HL-60 (cell line): ENCODE data around the gene LBX1.
A peak's percentile ranks its signal among the peaks of the same experiment; 100 is the strongest.

Source experiments
- DNase-seq, 2 experiments: peaks; one replicate each; pipeline ENCODE4 v3.0.0-alpha.2; 2010 to 2020; ENCODE audit warnings: low read depth in 1 of 2, low spot score in 1 of 2
- H3K27ac ChIP-seq: fragments of 250-450 bp; sonication (Bioruptor Pico); replicated peaks from 2 replicates; pipeline ENCODE4 v1.5.1; 2020; ENCODE audit warnings: mild to moderate bottlenecking, moderate library complexity
- H3K27me3 ChIP-seq: fragments of 250-450 bp; sonication (Bioruptor Pico); 2 replicates; pipeline ENCODE4 v1.5.1; 2021; ENCODE audit warnings: mild to moderate bottlenecking, moderate library complexity; ENCODE audit not compliant: insufficient read depth, poor library complexity, severe bottlenecking
- H3K4me3 ChIP-seq: replicated peaks from 2 replicates; pipeline ENCODE4 v1.5.1; 2011; ENCODE audit warnings: mild to moderate bottlenecking, control low read depth, low read length; ENCODE audit not compliant: insufficient read depth
- CTCF ChIP-seq: IDR thresholded peaks from one replicate; pipeline ENCODE4 v1.5.1; 2011; ENCODE audit warnings: low read length, control low read depth, inconsistent platforms; ENCODE audit not compliant: insufficient read depth
- GABPA ChIP-seq: IDR thresholded peaks from 2 replicates; pipeline ENCODE4 v1.6.1; 2012; ENCODE audit warnings: low read depth
- POLR2AphosphoS5 ChIP-seq: IDR thresholded peaks from 2 replicates; pipeline ENCODE4 v1.6.1; 2012; ENCODE audit warnings: low read depth
- SPI1 ChIP-seq: IDR thresholded peaks from 2 replicates; pipeline ENCODE4 v1.6.1; 2012; ENCODE audit warnings: low read depth, mild to moderate bottlenecking, borderline replicate concordance
- TF ChIP-seq, protein P1 (sequence below): IDR thresholded peaks from 2 replicates; pipeline ENCODE4 v1.6.1; 2012; ENCODE audit warnings: low read depth; ENCODE audit not compliant: insufficient replicate concordance

The LBX1 gene

GRCh38 chr10:101244321-101245050 lies 15.2 kb upstream of the LBX1 start:
- Histone ChIP-seq H3K27ac (no peak overlapping the region), H3K27me3 (peaks cover 27% of the 10 kb centered on the region), H3K4me3 (no peak overlapping the region)
- DNase-seq = no peak
- TF ChIP-seq SPI1 (no peak), GABPA (no peak), CTCF (no peak), POLR2AphosphoS5 (no peak)
- TF ChIP-seq, protein P1, sequence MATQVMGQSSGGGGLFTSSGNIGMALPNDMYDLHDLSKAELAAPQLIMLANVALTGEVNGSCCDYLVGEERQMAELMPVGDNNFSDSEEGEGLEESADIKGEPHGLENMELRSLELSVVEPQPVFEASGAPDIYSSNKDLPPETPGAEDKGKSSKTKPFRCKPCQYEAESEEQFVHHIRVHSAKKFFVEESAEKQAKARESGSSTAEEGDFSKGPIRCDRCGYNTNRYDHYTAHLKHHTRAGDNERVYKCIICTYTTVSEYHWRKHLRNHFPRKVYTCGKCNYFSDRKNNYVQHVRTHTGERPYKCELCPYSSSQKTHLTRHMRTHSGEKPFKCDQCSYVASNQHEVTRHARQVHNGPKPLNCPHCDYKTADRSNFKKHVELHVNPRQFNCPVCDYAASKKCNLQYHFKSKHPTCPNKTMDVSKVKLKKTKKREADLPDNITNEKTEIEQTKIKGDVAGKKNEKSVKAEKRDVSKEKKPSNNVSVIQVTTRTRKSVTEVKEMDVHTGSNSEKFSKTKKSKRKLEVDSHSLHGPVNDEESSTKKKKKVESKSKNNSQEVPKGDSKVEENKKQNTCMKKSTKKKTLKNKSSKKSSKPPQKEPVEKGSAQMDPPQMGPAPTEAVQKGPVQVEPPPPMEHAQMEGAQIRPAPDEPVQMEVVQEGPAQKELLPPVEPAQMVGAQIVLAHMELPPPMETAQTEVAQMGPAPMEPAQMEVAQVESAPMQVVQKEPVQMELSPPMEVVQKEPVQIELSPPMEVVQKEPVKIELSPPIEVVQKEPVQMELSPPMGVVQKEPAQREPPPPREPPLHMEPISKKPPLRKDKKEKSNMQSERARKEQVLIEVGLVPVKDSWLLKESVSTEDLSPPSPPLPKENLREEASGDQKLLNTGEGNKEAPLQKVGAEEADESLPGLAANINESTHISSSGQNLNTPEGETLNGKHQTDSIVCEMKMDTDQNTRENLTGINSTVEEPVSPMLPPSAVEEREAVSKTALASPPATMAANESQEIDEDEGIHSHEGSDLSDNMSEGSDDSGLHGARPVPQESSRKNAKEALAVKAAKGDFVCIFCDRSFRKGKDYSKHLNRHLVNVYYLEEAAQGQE = no peak

- H3K27ac ChIP-seq = no peak overlapping the region
- no peak for DNase-seq
- peaks cover 42% of the 10 kb centered on the region for H3K27me3 ChIP-seq
- H3K4me3 ChIP-seq = no peak overlapping the region
- TF ChIP-seq CTCF (no peak), POLR2AphosphoS5 (no peak), GABPA (no peak), SPI1 (no peak)
- TF ChIP-seq, protein P1 = no peak
Measured at GRCh38 chr10:101241840-101242707, 12.8 kb upstream of the LBX1 start.

DNA sequence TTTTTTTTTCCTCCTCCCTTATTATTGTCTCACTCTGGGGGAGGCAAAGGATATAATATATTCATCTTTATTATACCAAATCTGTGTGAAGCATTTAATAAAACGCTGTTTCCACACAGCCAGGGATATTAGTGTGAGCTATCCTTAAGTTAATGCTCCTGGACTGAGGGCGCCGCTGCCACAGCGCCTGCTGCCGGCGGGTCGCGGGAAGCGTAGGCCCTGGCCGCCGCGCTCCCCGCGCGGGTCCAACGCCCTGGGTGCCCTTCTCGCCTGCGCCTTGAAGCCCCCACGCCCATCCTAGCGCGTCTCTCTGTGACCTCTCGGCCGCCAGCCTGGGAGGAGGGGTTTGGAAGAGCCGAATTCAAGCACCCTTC lies 9.5 kb upstream of the LBX1 start:
- H3K27ac ChIP-seq = no peak overlapping the region
- DNase-seq = no peak
- peaks cover 58% of the 10 kb centered on the region for H3K27me3 ChIP-seq
- TF ChIP-seq POLR2AphosphoS5 (no peak), GABPA (no peak), CTCF (peak; percentile 91), SPI1 (no peak)
- TF ChIP-seq, protein P1 = no peak
- H3K4me3 ChIP-seq = no peak overlapping the region
